ENCODE measurements around the gene ZMAT3. TPM values are rescaled to one million over a fixed set of nuclear protein-coding genes. Genes with fewer than 3 reads are reported as not detected.
A peak's percentile ranks its signal among the peaks of the same experiment; 100 is the strongest.
"Not testable (repeated sequence)": the region's sequence is repeated elsewhere in the genome, so short reads cannot be mapped to it uniquely, and the experiment has no call there.

Gene ZMAT3, protein sequence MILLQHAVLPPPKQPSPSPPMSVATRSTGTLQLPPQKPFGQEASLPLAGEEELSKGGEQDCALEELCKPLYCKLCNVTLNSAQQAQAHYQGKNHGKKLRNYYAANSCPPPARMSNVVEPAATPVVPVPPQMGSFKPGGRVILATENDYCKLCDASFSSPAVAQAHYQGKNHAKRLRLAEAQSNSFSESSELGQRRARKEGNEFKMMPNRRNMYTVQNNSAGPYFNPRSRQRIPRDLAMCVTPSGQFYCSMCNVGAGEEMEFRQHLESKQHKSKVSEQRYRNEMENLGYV
- 2.0 and 2.4 TPM in 2 replicates for polyA plus RNA-seq (2014; cell fraction: cytosol; rRNA removed)
- 0.91 and 1.8 TPM in 2 replicates for polyA plus RNA-seq (2014; cell fraction: nucleus; rRNA removed)

DNA sequence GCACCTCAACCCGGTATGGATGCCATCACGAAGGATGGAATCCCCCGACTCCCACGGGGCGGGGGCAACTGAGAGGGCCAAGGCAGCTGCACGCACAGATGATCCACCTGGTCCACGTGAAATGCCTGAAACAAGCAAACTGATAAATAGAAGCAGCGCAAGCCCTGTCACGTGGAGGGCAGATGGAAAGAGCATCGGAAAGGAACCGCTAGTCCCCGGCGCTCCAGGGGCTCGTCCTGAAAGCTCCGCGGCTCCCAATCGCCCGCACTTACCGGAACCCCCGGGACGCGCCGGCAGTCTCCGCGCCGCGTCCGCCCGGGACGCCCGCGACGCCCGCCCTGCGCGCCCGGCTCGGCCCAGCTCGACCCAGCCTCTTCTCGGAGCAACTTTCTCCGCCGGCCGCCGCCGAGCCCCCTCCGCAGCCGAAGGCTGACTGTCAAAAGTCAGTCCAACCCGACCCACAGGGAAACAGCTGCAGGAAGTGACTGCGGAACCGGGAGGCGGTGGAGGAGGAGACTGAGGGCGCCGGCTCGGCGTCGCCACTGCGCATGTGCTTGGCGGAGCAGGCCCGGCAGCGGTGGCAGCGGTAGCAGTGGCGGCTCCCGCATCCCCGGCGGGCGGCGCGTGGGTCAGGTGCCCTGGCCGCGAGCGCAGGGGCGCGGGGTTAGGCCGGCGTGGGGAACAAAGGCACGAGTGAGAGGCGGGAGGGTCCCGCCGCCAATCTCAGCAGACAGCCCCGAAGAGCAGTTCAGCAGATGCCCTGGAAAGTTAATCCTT lies at the start of gene ZMAT3:
ZMAT3 (minus strand) TSS at position 487 of the 777 bp plus-strand sequence. CDS start 4,057 bp downstream, outside the sequence.
- peak; percentile 78 for DNase-seq (ENCODE audit: low spot score)

- DNase-seq (ENCODE audit: low spot score): no peak
These were observed 45.2 kb upstream of the ZMAT3 start for GRCh38 chr3:179116816-179117215.

DNA sequence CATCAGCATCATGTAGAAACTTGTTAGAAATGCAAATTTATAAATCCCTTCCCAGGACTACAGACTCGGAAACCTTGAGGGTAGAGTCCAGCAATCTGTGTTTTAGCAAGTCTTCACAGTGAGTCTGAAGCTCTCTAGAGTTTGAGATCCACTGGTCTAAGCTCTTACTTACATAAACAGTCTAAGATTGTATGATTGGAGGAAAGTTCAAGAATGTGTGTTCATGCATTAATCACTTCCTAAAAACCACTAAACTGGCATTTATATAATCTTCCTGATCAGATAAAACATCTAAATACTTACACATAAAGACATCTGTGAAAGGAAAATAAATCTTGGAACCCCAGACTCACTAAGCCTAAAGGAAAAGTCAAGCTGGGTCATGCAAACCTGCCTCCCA lies 43.8 kb upstream of the ZMAT3 start:
- DNase-seq (ENCODE audit: low spot score): not testable (repeated sequence)

DNA sequence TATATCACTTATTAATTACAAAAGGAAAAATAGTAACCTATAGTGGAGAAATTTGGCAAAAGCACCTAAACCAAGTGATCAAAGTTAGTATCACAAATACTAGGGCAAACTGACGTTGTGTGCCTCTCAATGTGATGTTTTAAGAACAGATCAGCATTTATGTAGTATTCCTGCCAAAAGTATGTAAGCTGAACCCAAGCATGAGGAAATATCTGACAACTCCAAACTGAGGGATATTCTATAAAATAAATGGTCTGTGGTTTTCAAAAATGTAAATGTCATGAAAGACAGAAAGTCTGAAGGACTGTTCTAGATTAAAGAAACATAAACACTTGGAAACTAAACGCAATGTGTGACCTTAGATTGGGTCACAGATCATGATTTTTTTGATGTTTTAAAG lies 42.3 kb upstream of the ZMAT3 start:
- no peak for DNase-seq (ENCODE audit: low spot score)

DNA sequence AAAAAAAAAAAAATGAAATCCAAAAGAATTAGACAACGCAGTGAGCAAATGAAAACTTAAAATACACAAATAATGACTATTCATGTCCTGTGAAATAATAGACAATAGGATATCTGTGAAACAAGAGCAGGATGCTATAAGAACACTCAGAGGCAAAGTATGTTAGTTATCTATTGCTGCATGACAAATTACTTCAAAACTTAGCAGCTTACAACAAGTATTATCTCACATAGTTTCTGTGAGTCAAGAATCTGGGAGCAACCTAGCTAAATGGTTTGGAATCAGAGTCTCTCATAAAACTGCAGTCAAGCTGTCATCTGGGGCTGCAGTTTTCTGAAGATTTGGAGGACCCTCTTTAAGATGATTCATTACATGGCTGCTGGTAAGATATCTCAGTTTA lies 36.5 kb upstream of the ZMAT3 start:
- no peak for DNase-seq (ENCODE audit: low spot score)

- no peak for DNase-seq (ENCODE audit: low spot score)
These were observed 36.0 kb upstream of the ZMAT3 start for GRCh38 chr3:179107617-179108016.

- no peak for DNase-seq (ENCODE audit: low spot score)
These were observed 34.3 kb upstream of the ZMAT3 start for GRCh38 chr3:179105881-179106280.

GRCh38 chr3:179100652-179101051 lies 29.0 kb upstream of the ZMAT3 start:
- no peak for DNase-seq (ENCODE audit: low spot score)

- no peak for DNase-seq (ENCODE audit: low spot score)
These were observed 26.9 kb upstream of the ZMAT3 start for GRCh38 chr3:179098388-179099077.

- no peak for DNase-seq (ENCODE audit: low spot score)
These were observed 22.2 kb upstream of the ZMAT3 start for GRCh38 chr3:179093807-179094206.

DNA sequence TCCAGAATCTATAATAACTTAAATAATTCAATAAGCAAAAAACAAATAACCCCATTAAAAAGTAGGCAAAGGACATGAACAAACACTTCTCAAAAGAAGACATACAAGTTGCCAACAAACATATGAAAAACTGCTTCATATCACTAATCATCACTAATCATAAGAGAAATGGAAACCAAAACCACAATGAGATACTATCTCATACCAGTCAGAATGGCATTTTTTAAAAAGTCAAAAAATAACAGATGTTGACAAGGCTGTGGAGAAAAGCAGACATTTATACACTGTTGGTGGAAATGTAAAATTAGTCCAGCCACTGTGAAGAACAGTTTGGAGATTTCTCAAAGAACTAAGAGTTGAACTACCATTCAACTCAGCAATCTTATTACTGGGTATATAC lies 19.5 kb upstream of the ZMAT3 start:
- DNase-seq (ENCODE audit: low spot score): no peak

GRCh38 chr3:179088306-179088705 lies 16.7 kb upstream of the ZMAT3 start:
- DNase-seq (ENCODE audit: low spot score): peak; percentile 37

- DNase-seq (ENCODE audit: low spot score): no peak
These were observed 12.4 kb upstream of the ZMAT3 start for GRCh38 chr3:179083977-179084376.

GRCh38 chr3:179082416-179082815 lies 10.8 kb upstream of the ZMAT3 start:
- DNase-seq (ENCODE audit: low spot score): no peak

DNA sequence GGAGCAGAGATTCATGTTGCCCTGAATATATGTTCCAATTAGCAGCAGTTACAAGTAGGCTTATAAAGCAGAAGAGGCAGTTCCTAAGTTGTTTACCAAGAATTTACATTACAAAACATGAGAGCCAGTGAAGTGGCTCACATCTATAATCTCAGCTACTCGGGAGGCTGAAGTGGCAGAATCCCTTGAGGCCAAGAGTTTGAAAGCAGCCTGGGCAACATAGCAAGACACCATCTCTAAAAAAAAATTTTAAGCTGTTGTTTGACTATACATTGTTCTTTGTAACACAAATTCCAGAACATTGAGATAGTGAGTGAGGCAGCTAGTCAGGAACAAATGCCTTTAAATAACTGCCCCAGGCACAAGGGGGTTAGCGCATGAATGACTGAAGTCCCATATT lies 10.3 kb upstream of the ZMAT3 start:
- no peak for DNase-seq (ENCODE audit: low spot score)

GRCh38 chr3:179079537-179079936 lies 7.9 kb upstream of the ZMAT3 start:
- DNase-seq (ENCODE audit: low spot score): no peak

DNA sequence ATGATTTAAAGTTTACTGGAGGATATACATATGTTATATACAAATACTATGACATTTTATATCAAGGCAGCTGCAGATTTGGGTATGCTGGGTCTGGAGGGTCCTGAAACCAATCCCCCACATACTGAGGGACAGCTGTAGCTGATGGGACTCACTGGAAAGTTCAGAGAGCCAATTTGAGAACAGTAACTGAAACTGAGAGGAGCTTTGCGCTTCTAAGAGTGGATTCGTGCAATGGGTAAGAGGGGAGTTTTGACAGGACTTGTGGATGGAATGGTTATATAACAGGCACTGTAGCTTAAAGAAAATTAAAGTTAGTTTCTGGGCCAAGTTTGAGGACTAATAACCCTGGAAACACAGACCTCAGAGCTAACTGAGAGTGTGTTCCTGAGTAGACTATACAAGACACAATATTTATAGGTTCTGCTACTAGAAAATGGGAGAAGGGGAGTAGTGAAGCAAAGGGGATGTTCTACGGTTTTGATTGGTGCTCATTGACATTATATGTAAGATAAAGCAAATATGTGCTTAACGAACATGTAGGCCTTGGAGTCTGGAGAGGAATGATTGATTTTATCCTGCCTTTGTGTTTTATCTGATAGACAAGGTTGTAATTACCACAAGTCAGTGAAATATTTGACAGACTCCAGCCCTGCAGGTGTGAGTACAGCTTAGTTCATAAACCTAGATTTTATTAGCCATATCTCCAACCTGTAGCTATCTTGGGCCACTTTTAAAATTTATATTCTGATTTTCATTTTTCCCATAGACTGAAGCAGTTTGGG lies 4.8 kb upstream of the ZMAT3 start:
- DNase-seq (ENCODE audit: low spot score): no peak

- DNase-seq (ENCODE audit: low spot score): no peak
These were observed 3.0 kb upstream of the ZMAT3 start for GRCh38 chr3:179074656-179075055.

DNA sequence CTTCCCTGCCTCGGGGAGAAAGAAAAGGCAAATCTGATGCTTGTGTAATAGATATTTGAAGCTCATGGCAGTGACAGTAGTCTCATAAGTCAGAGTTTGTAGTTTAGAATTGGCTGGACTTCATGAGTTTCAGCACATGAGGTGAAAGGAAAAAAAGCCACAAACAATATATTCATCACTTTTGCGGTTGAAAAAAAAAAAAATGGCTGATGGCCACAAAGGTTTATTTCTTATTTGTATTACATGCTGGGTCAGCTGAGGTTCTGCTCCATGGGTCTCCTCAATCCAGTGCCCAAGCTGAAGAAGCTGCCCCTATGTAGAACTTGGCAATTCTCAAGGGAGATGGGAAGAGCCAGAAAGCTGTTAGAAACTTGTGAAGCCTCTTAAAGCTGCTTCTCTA lies 2.2 kb upstream of the ZMAT3 start:
- DNase-seq (ENCODE audit: low spot score): no peak

DNA sequence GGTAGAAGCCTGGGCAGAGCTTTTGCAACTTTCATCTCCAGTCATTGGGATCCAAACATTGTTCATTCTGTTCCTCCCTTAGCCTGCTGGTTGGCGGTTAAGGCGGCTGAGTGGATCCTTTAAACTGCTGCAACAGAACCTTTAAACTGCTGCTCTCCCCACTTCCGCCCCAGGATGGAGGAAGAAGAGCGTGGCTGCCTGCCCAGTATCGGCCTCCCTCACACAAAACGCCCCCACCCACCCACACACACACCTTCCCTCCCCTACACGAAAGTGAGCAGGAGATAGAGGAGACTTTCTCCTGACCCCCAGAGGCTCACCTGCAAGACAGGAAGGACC lies 460 bp upstream of the ZMAT3 start:
- DNase-seq (ENCODE audit: low spot score): peak; percentile 33

- DNase-seq (ENCODE audit: low spot score): no peak
These were observed 634 bp downstream of the ZMAT3 start for GRCh38 chr3:179071027-179071322.
